ENCODE data around the gene SPNS3. TPM values are rescaled to one million over a fixed set of nuclear protein-coding genes. Genes with fewer than 3 reads are reported as not detected.

SPNS3 gene
- total and polyA plus RNA-seq, 4 donors = 0.16 to 2.3 (median 0.24) TPM

DNA sequence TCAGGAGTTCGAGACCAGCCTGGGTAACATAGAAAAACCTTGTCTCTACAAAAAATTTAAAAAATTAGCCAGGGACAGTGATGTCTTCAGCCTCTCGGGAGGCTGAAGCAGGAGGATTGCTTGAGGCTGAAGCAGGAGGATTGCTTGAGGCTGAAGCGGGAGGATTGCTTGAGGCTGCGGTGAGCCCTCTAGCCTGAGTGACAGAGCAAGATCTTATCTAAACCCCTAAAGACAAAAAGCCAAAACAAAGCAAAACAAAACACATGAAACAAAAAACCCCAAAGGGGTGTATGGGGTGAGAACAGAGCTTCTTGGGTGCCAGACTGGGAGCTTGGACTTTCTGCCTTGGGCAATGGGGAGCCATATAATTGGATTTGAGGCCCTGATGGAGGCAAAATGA, 2.6 kb downstream of the SPNS3 start:
- H3K27ac ChIP-seq (ENCODE audit: low read depth in 1 of 2, low read length in 2 of 2) = no peak overlapping the region
- H3K9ac ChIP-seq (ENCODE audit: low read depth in 1 of 2, low read length in 2 of 2) = no peak overlapping the region
- no peak overlapping the region for H3K4me3 ChIP-seq (ENCODE audit: low read depth in 1 of 3, low read length in 3 of 3)
- H3K4me1 ChIP-seq (ENCODE audit: control insufficient read depth in 4 of 4, insufficient read depth in 4 of 4, low read length in 3 of 4) = peaks cover 0 to 6% (median 2%) of the 10 kb centered on the region in 4 donors
- H3K27me3 ChIP-seq (ENCODE audit: control insufficient read depth in 4 of 4, insufficient read depth in 4 of 4, low read length in 3 of 4) = no peaks in the 10 kb centered on the region
- TF ChIP-seq SP1 (IDR thresholded peaks at IDR 0.05) (no peak), YY1 (IDR thresholded peaks at IDR 0.05) (no peak), JUND (IDR thresholded peaks at IDR 0.05) (no peak), HNF4G (IDR thresholded peaks at IDR 0.05) (no peak), RXRA (IDR thresholded peaks at IDR 0.05) (no peak), NR2F2 (IDR thresholded peaks at IDR 0.05) (no peak), GABPA (IDR thresholded peaks at IDR 0.05 in 1 of 2, conservative IDR thresholded peaks at IDR 0.05 in 1 of 2) (no peak), EGR1 (IDR thresholded peaks at IDR 0.05; ENCODE audit: low read depth in 2 of 2) (no peak), RAD21 (IDR thresholded peaks at IDR 0.05) (no peak), FOXA1 (IDR thresholded peaks at IDR 0.05) (no peak), TAF1 (conservative IDR thresholded peaks at IDR 0.05) (no peak), HNF4A (conservative IDR thresholded peaks at IDR 0.05) (no peak), FOXA2 (IDR thresholded peaks at IDR 0.05) (no peak)
- TF ChIP-seq, protein P1, sequence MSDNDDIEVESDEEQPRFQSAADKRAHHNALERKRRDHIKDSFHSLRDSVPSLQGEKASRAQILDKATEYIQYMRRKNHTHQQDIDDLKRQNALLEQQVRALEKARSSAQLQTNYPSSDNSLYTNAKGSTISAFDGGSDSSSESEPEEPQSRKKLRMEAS (IDR thresholded peaks at IDR 0.05) = no peak
- TF ChIP-seq, protein P2, sequence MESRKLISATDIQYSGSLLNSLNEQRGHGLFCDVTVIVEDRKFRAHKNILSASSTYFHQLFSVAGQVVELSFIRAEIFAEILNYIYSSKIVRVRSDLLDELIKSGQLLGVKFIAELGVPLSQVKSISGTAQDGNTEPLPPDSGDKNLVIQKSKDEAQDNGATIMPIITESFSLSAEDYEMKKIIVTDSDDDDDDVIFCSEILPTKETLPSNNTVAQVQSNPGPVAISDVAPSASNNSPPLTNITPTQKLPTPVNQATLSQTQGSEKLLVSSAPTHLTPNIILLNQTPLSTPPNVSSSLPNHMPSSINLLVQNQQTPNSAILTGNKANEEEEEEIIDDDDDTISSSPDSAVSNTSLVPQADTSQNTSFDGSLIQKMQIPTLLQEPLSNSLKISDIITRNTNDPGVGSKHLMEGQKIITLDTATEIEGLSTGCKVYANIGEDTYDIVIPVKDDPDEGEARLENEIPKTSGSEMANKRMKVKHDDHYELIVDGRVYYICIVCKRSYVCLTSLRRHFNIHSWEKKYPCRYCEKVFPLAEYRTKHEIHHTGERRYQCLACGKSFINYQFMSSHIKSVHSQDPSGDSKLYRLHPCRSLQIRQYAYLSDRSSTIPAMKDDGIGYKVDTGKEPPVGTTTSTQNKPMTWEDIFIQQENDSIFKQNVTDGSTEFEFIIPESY (IDR thresholded peaks at IDR 0.05) = no peak
- TF ChIP-seq, protein P3, sequence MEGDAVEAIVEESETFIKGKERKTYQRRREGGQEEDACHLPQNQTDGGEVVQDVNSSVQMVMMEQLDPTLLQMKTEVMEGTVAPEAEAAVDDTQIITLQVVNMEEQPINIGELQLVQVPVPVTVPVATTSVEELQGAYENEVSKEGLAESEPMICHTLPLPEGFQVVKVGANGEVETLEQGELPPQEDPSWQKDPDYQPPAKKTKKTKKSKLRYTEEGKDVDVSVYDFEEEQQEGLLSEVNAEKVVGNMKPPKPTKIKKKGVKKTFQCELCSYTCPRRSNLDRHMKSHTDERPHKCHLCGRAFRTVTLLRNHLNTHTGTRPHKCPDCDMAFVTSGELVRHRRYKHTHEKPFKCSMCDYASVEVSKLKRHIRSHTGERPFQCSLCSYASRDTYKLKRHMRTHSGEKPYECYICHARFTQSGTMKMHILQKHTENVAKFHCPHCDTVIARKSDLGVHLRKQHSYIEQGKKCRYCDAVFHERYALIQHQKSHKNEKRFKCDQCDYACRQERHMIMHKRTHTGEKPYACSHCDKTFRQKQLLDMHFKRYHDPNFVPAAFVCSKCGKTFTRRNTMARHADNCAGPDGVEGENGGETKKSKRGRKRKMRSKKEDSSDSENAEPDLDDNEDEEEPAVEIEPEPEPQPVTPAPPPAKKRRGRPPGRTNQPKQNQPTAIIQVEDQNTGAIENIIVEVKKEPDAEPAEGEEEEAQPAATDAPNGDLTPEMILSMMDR (IDR thresholded peaks at IDR 0.05; ENCODE audit: low read depth, low read length, missing input control) = no peak
- TF ChIP-seq, protein P4, sequence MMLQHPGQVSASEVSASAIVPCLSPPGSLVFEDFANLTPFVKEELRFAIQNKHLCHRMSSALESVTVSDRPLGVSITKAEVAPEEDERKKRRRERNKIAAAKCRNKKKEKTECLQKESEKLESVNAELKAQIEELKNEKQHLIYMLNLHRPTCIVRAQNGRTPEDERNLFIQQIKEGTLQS (IDR thresholded peaks at IDR 0.05) = no peak
- TF ChIP-seq, protein P5, sequence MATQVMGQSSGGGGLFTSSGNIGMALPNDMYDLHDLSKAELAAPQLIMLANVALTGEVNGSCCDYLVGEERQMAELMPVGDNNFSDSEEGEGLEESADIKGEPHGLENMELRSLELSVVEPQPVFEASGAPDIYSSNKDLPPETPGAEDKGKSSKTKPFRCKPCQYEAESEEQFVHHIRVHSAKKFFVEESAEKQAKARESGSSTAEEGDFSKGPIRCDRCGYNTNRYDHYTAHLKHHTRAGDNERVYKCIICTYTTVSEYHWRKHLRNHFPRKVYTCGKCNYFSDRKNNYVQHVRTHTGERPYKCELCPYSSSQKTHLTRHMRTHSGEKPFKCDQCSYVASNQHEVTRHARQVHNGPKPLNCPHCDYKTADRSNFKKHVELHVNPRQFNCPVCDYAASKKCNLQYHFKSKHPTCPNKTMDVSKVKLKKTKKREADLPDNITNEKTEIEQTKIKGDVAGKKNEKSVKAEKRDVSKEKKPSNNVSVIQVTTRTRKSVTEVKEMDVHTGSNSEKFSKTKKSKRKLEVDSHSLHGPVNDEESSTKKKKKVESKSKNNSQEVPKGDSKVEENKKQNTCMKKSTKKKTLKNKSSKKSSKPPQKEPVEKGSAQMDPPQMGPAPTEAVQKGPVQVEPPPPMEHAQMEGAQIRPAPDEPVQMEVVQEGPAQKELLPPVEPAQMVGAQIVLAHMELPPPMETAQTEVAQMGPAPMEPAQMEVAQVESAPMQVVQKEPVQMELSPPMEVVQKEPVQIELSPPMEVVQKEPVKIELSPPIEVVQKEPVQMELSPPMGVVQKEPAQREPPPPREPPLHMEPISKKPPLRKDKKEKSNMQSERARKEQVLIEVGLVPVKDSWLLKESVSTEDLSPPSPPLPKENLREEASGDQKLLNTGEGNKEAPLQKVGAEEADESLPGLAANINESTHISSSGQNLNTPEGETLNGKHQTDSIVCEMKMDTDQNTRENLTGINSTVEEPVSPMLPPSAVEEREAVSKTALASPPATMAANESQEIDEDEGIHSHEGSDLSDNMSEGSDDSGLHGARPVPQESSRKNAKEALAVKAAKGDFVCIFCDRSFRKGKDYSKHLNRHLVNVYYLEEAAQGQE (IDR thresholded peaks at IDR 0.05) = no peak
- 85% methylated on average over 4 of the region's 4 CpGs for WGBS
- H3K36me3 ChIP-seq (ENCODE audit: control insufficient read depth in 4 of 4, insufficient read depth in 3 of 4, low read depth in 1 of 4, low read length in 3 of 4) = no peaks in the 10 kb centered on the region
- DNase-seq (ENCODE audit: low spot score) = no peak
- no peaks in the 10 kb centered on the region for H3K9me3 ChIP-seq (ENCODE audit: control insufficient read depth in 4 of 4, low read length in 3 of 4)

Measured in liver (tissue), 9 donors.